Measurements from ENCODE around the gene CYP1B1. TPM values are rescaled to one million over a fixed set of nuclear protein-coding genes. Genes with fewer than 3 reads are reported as not detected.

CYP1B1 gene
- total RNA-seq, 1 donor from 2014 or later, result 0.39 TPM

- no peak overlapping the region for H3K27ac ChIP-seq
- no peak overlapping the region for H3K4me3 Mint-ChIP-seq
- peak overlapping the region; percentile 57 for H3K27ac Mint-ChIP-seq
- H3K27me3 Mint-ChIP-seq (ENCODE audit: insufficient read depth, low read depth), result peaks cover 9% of the 10 kb centered on the region
- peaks cover 23% of the 10 kb centered on the region for H3K4me1 Mint-ChIP-seq
- no peaks in the 10 kb centered on the region for H3K36me3 Mint-ChIP-seq
- TF ChIP-seq EZH2phosphoT487 (IDR thresholded peaks at IDR 0.05), result no peak
- TF ChIP-seq CTCF (IDR thresholded peaks at IDR 0.05), result no peak
- TF ChIP-seq EZH2 (IDR thresholded peaks at IDR 0.05), result no peak
- H3K4me3 ChIP-seq, result no peak overlapping the region
- peak overlapping the region; percentile 66 for H2AFZ ChIP-seq (replicated peaks)
- H3K9ac ChIP-seq, result no peak overlapping the region
- peaks cover 8% of the 10 kb centered on the region for H3K9me3 Mint-ChIP-seq
- H3K36me3 ChIP-seq, result no peaks in the 10 kb centered on the region
- peaks cover 20% of the 10 kb centered on the region for H3F3A ChIP-seq (ENCODE audit: low read depth)
- no peak for DNase-seq (ENCODE audit: low spot score)
- no peaks in the 10 kb centered on the region for H4K20me1 ChIP-seq (ENCODE audit: low read depth)
- H3K79me2 ChIP-seq (ENCODE audit: low read depth), result no peaks in the 10 kb centered on the region
- no peaks in the 10 kb centered on the region for H3K27me3 ChIP-seq
- H3K4me1 ChIP-seq, result peaks cover 13% of the 10 kb centered on the region
- H3K9me3 ChIP-seq (ENCODE audit: low read depth), result no peaks in the 10 kb centered on the region
- H3K4me2 ChIP-seq, result no peak overlapping the region
Measured at GRCh38 chr2:38106405-38107094, 30.6 kb upstream of the CYP1B1 start.

GRCh38 chr2:38105922-38106321, 30.0 kb upstream of the CYP1B1 start:
- Histone ChIP-seq H3K36me3 (no peaks in the 10 kb centered on the region), H3K79me2 (ENCODE audit: low read depth) (no peaks in the 10 kb centered on the region), H3K27ac (no peak overlapping the region), H3K4me3 (no peak overlapping the region), H3K4me1 (peaks cover 13% of the 10 kb centered on the region), H3K9me3 (ENCODE audit: low read depth) (no peaks in the 10 kb centered on the region), H2AFZ (replicated peaks) (no peak overlapping the region), H3F3A (ENCODE audit: low read depth) (peaks cover 20% of the 10 kb centered on the region), H3K9ac (no peak overlapping the region), H3K4me2 (no peak overlapping the region), H4K20me1 (ENCODE audit: low read depth) (no peaks in the 10 kb centered on the region), H3K27me3 (no peaks in the 10 kb centered on the region)
- no peak for DNase-seq (ENCODE audit: low spot score)
- Mint-ChIP-seq H3K27ac (peak overlapping the region; percentile 57), H3K36me3 (no peaks in the 10 kb centered on the region), H3K9me3 (peaks cover 7% of the 10 kb centered on the region), H3K4me3 (no peak overlapping the region), H3K27me3 (ENCODE audit: insufficient read depth, low read depth) (peaks cover 3% of the 10 kb centered on the region), H3K4me1 (peaks cover 23% of the 10 kb centered on the region)
- TF ChIP-seq EZH2phosphoT487 (IDR thresholded peaks at IDR 0.05) (no peak), EZH2 (IDR thresholded peaks at IDR 0.05) (no peak), CTCF (IDR thresholded peaks at IDR 0.05) (no peak)

GRCh38 chr2:38104598-38104997, 28.6 kb upstream of the CYP1B1 start:
- Histone ChIP-seq H3K27me3 (peaks cover 1% of the 10 kb centered on the region), H3K36me3 (no peaks in the 10 kb centered on the region), H3F3A (ENCODE audit: low read depth) (peaks cover 20% of the 10 kb centered on the region), H3K27ac (no peak overlapping the region), H3K79me2 (ENCODE audit: low read depth) (no peaks in the 10 kb centered on the region), H3K4me3 (no peak overlapping the region), H3K4me1 (peaks cover 16% of the 10 kb centered on the region), H3K4me2 (no peak overlapping the region), H3K9me3 (ENCODE audit: low read depth) (no peaks in the 10 kb centered on the region), H3K9ac (no peak overlapping the region), H2AFZ (replicated peaks) (no peak overlapping the region), H4K20me1 (ENCODE audit: low read depth) (no peaks in the 10 kb centered on the region)
- no peak overlapping the region for H3K4me3 Mint-ChIP-seq
- H3K9me3 Mint-ChIP-seq, result peaks cover 7% of the 10 kb centered on the region
- no peak for DNase-seq (ENCODE audit: low spot score)
- no peaks in the 10 kb centered on the region for H3K36me3 Mint-ChIP-seq
- peaks cover 25% of the 10 kb centered on the region for H3K4me1 Mint-ChIP-seq
- no peak for TF ChIP-seq CTCF (IDR thresholded peaks at IDR 0.05)
- no peak for TF ChIP-seq EZH2 (IDR thresholded peaks at IDR 0.05)
- no peak for TF ChIP-seq EZH2phosphoT487 (IDR thresholded peaks at IDR 0.05)
- H3K27ac Mint-ChIP-seq, result no peak overlapping the region
- H3K27me3 Mint-ChIP-seq (ENCODE audit: insufficient read depth, low read depth), result peaks cover 2% of the 10 kb centered on the region

Measured in neural progenitor cell (in vitro differentiated cells).